ENCODE results near the gene LECT2. TPM values are rescaled to one million over a fixed set of nuclear protein-coding genes. Genes with fewer than 3 reads are reported as not detected.

LECT2 gene
- total RNA-seq, 2 donors from 2014 or later: not detected

DNA sequence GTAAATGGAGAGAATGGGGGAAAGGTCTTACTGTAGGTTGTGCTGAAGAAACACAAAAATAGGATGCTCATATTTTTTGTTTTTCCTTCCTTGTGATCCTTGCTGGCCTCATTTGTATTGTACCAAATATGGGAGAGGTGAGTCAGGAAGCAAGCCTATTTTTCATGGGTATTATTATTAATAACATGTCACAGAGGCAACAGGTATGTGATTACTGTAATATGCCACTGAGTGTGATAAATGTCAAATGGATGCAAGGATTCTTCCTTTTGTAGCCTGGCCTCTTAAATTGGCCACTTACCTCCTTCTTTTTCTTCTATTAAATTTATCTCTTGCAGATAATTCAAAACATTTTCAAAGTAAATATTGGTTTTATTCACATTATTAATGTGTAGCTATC, 10.2 kb downstream of the LECT2 start:
- intact Hi-C loops (cut with DNase I): loop anchor here (2.0 to 10.0 kb wide), 2 partner anchors 230 to 268 kb away; no protein-coding TSS in a partner anchor
- no peak overlapping the region for H3K27ac ChIP-seq
- H3K9me3 ChIP-seq: no peaks in the 10 kb centered on the region
- H3K4me3 ChIP-seq: no peak overlapping the region
- TF ChIP-seq, protein P1, sequence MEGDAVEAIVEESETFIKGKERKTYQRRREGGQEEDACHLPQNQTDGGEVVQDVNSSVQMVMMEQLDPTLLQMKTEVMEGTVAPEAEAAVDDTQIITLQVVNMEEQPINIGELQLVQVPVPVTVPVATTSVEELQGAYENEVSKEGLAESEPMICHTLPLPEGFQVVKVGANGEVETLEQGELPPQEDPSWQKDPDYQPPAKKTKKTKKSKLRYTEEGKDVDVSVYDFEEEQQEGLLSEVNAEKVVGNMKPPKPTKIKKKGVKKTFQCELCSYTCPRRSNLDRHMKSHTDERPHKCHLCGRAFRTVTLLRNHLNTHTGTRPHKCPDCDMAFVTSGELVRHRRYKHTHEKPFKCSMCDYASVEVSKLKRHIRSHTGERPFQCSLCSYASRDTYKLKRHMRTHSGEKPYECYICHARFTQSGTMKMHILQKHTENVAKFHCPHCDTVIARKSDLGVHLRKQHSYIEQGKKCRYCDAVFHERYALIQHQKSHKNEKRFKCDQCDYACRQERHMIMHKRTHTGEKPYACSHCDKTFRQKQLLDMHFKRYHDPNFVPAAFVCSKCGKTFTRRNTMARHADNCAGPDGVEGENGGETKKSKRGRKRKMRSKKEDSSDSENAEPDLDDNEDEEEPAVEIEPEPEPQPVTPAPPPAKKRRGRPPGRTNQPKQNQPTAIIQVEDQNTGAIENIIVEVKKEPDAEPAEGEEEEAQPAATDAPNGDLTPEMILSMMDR (IDR thresholded peaks at IDR 0.05): no peak
- no peaks in the 10 kb centered on the region for H3K4me1 ChIP-seq
- no peaks in the 10 kb centered on the region for H3K36me3 ChIP-seq
- no peak for DNase-seq
- H3K27me3 ChIP-seq: no peaks in the 10 kb centered on the region
- no peak overlapping the region for H3K9ac ChIP-seq (ENCODE audit: low read depth in 2 of 2, low read length in 2 of 2)

- TF ChIP-seq, protein P1 (IDR thresholded peaks at IDR 0.05): no peak
- intact Hi-C loops (cut with DNase I): loop anchor here (10.0 kb wide), 1 partner anchor 233 kb away; no protein-coding TSS in a partner anchor
- no peak overlapping the region for H3K9ac ChIP-seq (ENCODE audit: low read depth in 2 of 2, low read length in 2 of 2)
- no peaks in the 10 kb centered on the region for H3K36me3 ChIP-seq
- no peak for DNase-seq
- H3K4me3 ChIP-seq: no peak overlapping the region
- no peaks in the 10 kb centered on the region for H3K4me1 ChIP-seq
- no peaks in the 10 kb centered on the region for H3K27me3 ChIP-seq
- no peaks in the 10 kb centered on the region for H3K9me3 ChIP-seq
- no peak overlapping the region for H3K27ac ChIP-seq
Observed at GRCh38 chr5:135942202-135942771, 12.5 kb downstream of the LECT2 start.

GRCh38 chr5:135941711-135942110, 13.1 kb downstream of the LECT2 start:
- H3K27me3 ChIP-seq: no peaks in the 10 kb centered on the region
- H3K9me3 ChIP-seq: no peaks in the 10 kb centered on the region
- H3K4me1 ChIP-seq: no peaks in the 10 kb centered on the region
- TF ChIP-seq, protein P1 (IDR thresholded peaks at IDR 0.05): no peak
- no peaks in the 10 kb centered on the region for H3K36me3 ChIP-seq
- intact Hi-C loops (cut with DNase I): loop anchor here (10.0 kb wide), 1 partner anchor 233 kb away; no protein-coding TSS in a partner anchor
- no peak overlapping the region for H3K4me3 ChIP-seq
- H3K9ac ChIP-seq (ENCODE audit: low read depth in 2 of 2, low read length in 2 of 2): no peak overlapping the region
- no peak overlapping the region for H3K27ac ChIP-seq
- DNase-seq: no peak

DNA sequence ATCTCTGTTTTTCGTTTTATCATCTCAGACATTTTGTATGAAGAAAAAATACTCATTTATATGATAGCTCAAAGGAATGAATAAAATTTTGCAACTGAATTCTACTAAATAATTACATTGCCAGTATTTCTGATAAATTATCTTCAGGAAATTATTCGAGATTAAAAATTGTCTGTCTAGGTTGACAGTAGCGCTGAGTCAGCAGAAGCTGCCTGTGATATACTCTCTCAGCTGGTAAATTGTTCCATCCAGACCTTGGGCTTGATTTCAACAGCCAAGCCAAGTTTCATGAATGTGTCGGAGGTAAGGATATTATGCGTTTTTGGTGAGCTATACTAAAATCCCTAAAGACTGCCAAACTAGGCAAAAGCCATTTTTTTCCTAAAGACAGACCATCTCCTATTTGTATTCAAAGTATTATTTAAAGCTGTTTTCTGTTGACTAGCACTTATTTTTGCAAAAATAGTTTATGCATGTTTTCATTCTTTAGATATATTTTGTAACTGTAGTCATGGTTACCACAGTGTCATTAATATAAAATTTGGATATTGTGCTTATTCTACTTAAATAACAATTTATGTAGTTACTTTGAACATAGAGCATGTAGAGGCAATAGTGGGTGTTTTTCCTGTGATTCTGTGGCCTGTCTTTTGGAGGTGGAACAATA, 17.4 kb downstream of the LECT2 start:
- DNase-seq: no peak
- H3K9me3 ChIP-seq: no peaks in the 10 kb centered on the region
- no peaks in the 10 kb centered on the region for H3K36me3 ChIP-seq
- H3K27me3 ChIP-seq: no peaks in the 10 kb centered on the region
- intact Hi-C loops (cut with DNase I): no loop called here
- H3K4me1 ChIP-seq: no peaks in the 10 kb centered on the region
- TF ChIP-seq, protein P1 (IDR thresholded peaks at IDR 0.05): no peak
- H3K9ac ChIP-seq (ENCODE audit: low read depth in 2 of 2, low read length in 2 of 2): no peak overlapping the region
- no peak overlapping the region for H3K27ac ChIP-seq
- no peak overlapping the region for H3K4me3 ChIP-seq

- DNase-seq: no peak
- H3K9me3 ChIP-seq: no peaks in the 10 kb centered on the region
- H3K27me3 ChIP-seq: peaks cover 20% of the 10 kb centered on the region
- intact Hi-C loops (cut with DNase I): no loop called here
- no peak overlapping the region for H3K4me3 ChIP-seq
- H3K4me1 ChIP-seq: no peaks in the 10 kb centered on the region
- H3K9ac ChIP-seq (ENCODE audit: low read depth in 2 of 2, low read length in 2 of 2): no peak overlapping the region
- TF ChIP-seq, protein P1 (IDR thresholded peaks at IDR 0.05): no peak
- H3K36me3 ChIP-seq: no peaks in the 10 kb centered on the region
- no peak overlapping the region for H3K27ac ChIP-seq
Observed at GRCh38 chr5:135934939-135935338, 19.8 kb downstream of the LECT2 start.

Data from colonic mucosa (tissue), 4 donors.